H54 (cell line): ENCODE data around the gene ABLIM2.

Experiments
- DNase-seq: peaks from one replicate; pipeline ENCODE4 v3.0.0; 2011; ENCODE audit warnings: low spot score, mixed read lengths; ENCODE audit not compliant: insufficient read length
- FAIRE-seq: peaks from 3 replicates; lab custom pipeline; 2011; peaks lifted over from hg19 to GRCh38; lab: Jason Lieb, UNC
- POLR2A ChIP-seq: IDR thresholded peaks from 2 replicates; pipeline ENCODE4 v1.6.1; 2011; ENCODE audit warnings: low read depth, mild to moderate bottlenecking, low read length

The ABLIM2 gene

DNA sequence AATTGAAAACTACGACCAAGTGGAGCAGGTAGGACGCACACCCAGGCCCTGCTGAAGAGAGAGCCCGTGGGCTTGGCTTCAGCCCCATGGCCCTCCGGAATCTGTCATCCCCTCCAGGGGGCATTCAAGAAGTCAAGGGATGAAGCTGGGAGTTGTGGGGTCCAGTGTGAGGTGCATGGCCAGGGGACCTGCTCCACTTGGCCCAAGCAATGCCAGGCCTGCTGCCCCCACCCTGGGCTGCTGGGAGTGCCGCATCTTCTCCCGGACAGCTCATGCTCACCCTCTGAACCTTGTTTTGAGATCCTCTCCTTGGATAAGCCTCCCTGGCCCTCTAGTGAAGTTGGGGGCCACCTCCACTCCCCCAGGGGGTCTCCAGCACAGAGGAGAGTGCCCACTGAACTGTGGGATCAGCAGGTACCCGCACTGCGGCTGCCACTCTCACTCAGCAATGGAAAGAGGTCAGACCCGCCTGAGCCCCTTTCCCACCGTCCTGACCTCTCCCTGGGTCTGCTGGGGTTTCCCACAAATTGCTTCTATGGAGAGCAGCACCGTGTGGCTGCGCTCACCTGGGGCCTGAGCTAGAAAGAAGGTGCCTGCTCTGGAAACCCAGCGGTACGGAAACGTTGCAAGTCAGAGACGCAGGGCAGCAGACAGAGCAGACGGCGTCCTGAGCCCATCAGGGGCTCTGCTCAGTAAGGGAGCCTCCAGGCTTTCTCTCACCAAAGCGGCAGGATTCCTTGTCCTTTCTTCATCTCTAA, 5.0 kb upstream of the ABLIM2 start:
- no peak for TF ChIP-seq POLR2A
- no peak for DNase-seq
- FAIRE-seq, result no peak

GRCh38 chr4:8163026-8163425, 4.4 kb upstream of the ABLIM2 start:
- DNase-seq (no peak), FAIRE-seq (no peak)
- TF ChIP-seq POLR2A, result no peak

DNA sequence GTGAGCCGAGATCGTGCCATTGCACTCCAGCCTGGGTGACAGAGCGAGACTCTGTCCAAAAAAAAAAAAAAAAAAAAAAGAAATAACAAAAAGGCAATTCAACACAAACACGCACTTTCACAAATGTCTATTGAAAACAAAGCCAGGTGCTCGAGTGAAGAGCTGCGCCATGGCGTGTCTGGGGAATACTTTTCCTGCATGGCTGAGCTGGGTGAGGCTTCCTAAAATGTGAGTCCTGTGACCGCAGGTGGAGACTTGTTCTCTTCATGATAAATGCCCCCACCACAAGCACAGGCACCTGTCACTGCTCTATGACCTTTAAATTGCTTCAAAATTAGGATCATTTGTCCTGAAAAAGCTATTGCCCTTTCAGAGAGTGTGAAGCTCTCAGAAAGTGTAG, 4.0 kb upstream of the ABLIM2 start:
- no peak for DNase-seq
- no peak for TF ChIP-seq POLR2A
- FAIRE-seq, result no peak

DNA sequence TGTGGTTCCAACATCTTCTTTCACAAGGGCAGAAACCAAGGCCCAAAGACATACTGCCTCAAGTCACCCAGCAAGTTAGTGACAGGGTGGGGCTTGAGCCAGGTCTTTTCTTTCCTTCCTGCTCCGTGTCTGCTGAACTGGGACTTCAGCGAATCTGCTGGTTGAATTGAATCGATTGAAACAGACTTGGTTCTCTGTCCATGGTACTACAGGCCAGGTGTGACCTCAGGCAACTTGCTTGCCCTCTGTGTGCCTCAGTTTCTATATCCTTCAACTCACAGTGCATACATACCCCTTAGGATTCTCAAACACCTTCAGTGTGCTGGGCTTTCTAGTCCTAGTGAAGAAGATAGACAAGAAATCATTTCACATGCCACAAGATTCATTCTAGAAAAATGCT, 2.0 kb upstream of the ABLIM2 start:
- FAIRE-seq (no peak), DNase-seq (no peak)
- no peak for TF ChIP-seq POLR2A

- DNase-seq (no peak), FAIRE-seq (no peak)
- no peak for TF ChIP-seq POLR2A
Measured at GRCh38 chr4:8160233-8160560, 1.6 kb upstream of the ABLIM2 start.

GRCh38 chr4:8159537-8160232, 1.1 kb upstream of the ABLIM2 start:
- FAIRE-seq (no peak), DNase-seq (no peak)
- no peak for TF ChIP-seq POLR2A

GRCh38 chr4:8157944-8158709, 486 bp downstream of the ABLIM2 start:
- DNase-seq, result no peak
- no peak for FAIRE-seq

GRCh38 chr4:8157496-8157895, 1.1 kb downstream of the ABLIM2 start:
- TF ChIP-seq POLR2A, result no peak
- no peak for FAIRE-seq
- no peak for DNase-seq

More at GRCh38 chr4:8157944-8158709, 486 bp downstream of the ABLIM2 start:
- no peak; the same call in 1 of the 2 replicates for TF ChIP-seq POLR2A

GRCh38 chr4:8156617-8157016, 2.0 kb downstream of the ABLIM2 start:
- no peak for TF ChIP-seq POLR2A
- DNase-seq (no peak), FAIRE-seq (no peak)

DNA sequence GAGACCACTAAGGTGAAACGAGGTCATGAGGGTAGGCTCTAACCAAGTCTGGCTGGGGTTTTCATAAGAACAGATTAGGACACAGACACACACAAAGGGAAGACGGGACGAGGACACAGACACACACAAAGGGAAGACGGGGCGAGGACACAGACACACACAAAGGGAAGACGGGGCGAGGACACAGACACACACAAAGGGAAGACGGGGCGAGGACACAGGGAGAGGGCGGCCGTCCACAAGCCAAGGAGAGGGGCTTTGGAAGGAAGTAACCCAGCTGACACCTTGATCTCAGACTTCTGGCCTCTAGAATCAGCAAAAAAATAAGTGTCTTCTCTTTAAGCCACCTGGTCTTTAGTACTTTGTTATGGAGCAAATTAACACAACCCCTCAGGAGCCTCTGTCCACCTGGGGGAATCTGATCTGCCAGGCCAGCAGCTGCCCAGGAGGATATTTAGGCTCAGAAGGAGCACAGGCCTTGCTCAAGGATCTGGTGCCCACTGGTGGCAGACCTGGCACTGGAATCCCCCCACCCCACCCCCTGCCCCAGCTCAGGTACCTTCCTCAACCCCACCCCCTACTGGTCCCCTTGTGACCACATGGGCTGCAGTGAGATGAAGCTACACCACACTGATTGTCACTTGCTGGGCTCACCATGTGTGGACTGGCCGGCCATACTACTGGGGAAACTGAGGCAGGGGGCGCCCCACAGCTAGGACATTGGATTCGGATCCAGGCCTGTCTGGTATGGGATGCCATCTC, 2.8 kb downstream of the ABLIM2 start:
- FAIRE-seq (no peak), DNase-seq (no peak)
- TF ChIP-seq POLR2A, result no peak

- FAIRE-seq (no peak), DNase-seq (no peak)
- no peak for TF ChIP-seq POLR2A
Measured at GRCh38 chr4:8155048-8155447, 3.6 kb downstream of the ABLIM2 start.

- DNase-seq (no peak), FAIRE-seq (no peak)
- TF ChIP-seq POLR2A, result no peak
Measured at GRCh38 chr4:8153441-8153840, 5.2 kb downstream of the ABLIM2 start.

- no peak for DNase-seq
- FAIRE-seq, result no peak
- TF ChIP-seq POLR2A, result no peak
Measured at GRCh38 chr4:8152865-8153257, 5.8 kb downstream of the ABLIM2 start.
